Stimulated activated CD8-positive, alpha-beta memory T cell treated with anti-CD3 and anti-CD28 coated beads, Interleukin-4, amount 100 ng/mL, for 1 hour (primary cell): Measurements from ENCODE around the gene NTRK2.

ENCODE experiments used
- DNase-seq, 2 donors: peaks; one replicate each; pipeline ENCODE4 v3.0.0-alpha.2; 2020; ENCODE audit warnings: low read depth in 2 of 2, low spot score in 1 of 2

The NTRK2 gene

DNA sequence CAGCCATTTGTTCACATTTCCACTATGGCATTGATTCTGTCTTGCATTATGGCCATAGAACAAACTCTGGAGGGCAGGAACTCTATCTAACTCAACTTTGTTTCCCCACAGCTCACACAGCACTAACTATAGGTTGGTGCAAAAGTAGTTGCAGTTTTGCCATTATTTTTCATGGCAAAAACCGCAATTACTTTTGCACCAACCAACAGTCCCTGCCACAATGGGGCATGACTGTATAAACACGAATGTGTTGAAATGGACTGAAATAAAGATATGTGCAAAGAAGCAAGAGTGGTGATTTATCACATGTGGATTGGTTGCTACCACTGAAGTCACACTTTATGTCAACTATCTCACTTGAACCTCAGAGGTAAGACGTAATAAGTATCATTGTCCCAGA is 338.7 kb downstream of the NTRK2 start:
- no peak for DNase-seq

DNA sequence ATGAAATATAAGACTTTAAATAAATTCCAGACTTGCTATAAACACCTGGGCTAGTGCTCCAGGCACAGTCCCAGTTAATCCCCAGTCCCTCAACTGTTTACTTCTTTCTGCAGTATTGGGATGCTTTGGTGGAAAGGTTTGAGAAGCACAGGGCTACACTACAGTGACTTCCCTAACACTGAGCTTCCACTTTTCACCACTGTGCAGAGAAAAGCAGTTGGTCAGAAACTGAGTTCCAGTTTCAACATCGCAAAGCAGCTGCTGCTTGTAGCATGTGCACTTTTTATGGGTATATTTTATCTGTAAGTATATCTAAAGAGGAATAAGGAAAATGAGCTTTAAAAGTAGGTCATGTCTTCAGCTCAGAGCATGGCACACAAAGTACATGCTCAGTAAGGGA is 339.7 kb downstream of the NTRK2 start:
- DNase-seq, result no peak

DNA sequence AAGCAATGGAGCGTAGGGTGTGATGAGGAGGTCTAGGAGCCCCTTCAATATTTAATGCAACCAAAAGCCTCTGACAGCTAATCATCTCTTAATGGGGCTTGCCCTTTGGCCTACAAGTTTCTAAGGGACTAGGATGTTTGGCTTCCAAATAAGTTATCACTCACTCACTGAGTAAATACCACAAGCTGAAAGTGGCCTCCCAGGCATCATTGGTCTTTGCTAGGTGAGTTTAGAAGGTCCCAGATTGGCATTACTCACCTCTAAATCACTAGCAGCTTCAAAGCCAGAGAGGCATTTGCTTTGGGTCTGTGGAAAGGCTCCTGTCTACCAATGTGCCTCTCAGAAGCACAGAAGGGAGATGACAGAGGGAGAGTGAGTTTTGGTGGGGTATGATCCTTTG is 344.2 kb downstream of the NTRK2 start:
- DNase-seq, result no peak

DNA sequence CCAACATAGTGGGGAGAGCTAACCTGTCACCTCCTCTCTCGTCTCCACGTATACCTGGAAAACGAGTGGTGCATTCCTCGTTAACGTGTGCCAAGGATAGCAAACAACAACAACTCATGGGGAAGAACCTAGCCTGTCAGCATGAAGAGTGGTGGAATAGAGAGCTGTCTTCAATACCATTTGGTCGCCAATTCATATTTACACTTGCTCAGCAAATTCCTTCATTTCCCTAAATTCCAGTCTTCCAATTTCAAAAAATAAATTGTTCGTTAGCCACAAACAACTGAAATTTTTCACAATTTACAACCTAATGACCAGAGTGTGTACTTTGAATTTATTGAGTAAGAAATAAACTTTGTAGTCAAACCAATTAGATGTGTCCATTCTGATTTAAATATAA is 344.8 kb downstream of the NTRK2 start:
- no peak for DNase-seq

GRCh38 chr9:85016384-85017006 is 347.0 kb downstream of the NTRK2 start:
- DNase-seq, result no peak

- no peak for DNase-seq
Observed at GRCh38 chr9:85020791-85021190, 351.3 kb downstream of the NTRK2 start.

GRCh38 chr9:85021686-85022085 is 352.2 kb downstream of the NTRK2 start:
- DNase-seq, result no peak

- no peak for DNase-seq
Observed at GRCh38 chr9:85024374-85024773, 354.8 kb downstream of the NTRK2 start.

DNA sequence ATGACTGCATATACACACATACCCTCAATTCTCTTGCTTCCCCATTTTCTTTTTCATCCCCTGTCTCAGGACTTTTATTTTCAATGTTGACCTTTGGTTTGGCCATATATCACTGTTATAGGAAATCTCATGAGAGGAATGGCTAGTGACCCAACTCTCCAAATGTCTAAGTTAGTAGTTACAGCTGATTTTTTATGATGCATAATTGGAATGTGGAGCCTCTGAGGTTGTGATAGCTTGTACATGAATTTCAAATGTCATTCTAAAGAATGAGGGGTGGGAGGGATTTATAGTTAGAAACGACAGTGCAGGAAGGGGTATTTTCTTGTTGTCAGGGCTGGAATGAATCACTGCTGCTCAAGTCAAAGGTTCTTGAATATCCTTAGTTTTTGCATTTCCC is 356.1 kb downstream of the NTRK2 start:
- DNase-seq, result no peak

- DNase-seq, result no peak
Observed at GRCh38 chr9:85027870-85028269, 358.3 kb downstream of the NTRK2 start.

- no peak for DNase-seq
Observed at GRCh38 chr9:85030316-85030715, 360.8 kb downstream of the NTRK2 start.

DNA sequence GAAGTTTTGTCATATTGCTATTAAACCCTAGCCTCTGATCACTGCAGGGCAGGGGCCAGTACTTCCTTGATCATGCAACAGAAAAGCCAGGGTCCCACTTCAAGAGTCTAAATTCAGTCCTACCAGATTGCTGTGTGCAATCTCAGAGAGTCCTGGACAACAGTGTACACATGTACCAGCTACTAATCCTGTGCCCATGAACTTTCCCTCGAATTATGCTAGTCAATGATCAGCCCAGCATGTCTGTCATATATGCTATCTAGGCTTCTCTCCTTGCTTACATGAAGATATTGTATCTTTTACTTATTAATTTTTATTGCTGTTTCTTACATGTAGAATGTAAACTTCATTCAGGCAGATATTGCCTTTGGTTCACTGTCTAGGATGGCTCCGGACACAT is 367.0 kb downstream of the NTRK2 start:
- DNase-seq, result no peak

DNA sequence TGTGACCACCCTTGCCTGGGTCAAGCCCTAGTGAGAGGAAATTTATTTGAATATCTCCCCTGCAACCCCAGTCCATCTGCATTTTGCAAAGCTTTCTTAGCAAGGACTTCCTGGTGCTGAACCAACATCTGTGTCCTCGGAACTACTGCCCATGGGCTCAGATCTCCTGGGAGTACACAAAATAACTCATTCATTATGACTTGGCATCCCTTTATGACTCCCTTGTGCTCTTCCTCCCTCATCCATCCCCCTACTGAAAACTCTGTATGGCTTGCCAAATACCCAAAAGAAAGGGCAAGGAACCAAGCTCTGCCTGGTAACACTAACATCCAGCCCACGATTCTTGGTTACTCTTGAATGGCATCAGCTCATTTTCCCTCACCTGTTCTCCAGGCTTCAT is 368.5 kb downstream of the NTRK2 start:
- DNase-seq, result no peak

DNA sequence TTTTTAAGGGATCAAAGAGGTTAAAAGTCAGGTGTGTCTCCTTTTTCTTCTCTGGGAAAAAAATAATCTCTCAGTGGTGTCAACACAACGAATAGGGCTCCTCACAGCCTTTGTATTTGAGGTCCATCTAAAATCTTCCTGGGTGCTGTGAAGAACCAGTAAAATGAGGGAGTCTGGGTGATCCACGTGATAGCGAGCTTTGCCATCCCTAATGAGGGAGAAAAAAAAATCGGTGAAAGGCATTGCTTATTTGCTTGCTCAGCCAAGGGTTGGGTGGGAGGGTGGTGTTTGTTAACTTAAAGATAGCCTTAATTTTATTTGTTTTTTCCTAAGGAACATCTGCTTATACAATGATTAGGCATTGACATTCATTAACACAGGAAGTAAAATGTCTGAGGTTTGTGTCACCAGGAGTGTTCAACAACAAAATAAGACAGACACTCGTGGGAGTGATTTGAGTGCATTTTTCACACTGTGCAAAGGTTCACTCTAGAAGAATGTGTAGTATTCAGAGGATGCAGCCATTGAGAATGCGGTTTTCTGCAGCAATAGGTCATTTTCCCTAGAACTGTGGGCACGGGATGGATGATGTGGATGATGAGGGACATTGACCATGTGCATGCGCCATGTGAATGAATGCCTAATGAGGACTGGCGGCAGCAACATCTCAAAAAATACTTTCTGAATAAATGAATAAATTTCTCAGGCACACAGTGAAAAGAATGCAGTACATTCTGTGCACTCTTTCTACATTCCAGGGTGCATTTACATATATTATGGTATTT is 369.5 kb downstream of the NTRK2 start:
- no peak for DNase-seq

DNA sequence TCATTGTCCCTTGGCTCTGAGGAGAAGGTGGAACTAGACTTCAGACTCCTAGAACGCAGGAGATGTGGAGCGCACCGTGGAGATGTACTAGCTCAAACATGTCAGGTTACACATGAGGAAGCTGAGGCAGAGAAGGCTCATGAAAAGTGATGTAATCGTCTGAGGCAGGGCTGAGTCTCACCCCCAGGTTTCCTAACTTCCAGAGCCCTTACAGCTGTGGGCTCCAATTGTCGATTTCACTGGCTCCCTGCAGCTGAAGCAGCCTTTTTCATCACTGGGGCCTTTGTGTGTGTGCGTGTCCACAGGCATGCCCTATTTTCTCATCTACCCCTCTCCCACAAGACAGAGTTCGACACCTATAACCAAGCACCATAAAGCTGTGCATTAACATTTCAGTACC is 370.6 kb downstream of the NTRK2 start:
- no peak for DNase-seq

DNA sequence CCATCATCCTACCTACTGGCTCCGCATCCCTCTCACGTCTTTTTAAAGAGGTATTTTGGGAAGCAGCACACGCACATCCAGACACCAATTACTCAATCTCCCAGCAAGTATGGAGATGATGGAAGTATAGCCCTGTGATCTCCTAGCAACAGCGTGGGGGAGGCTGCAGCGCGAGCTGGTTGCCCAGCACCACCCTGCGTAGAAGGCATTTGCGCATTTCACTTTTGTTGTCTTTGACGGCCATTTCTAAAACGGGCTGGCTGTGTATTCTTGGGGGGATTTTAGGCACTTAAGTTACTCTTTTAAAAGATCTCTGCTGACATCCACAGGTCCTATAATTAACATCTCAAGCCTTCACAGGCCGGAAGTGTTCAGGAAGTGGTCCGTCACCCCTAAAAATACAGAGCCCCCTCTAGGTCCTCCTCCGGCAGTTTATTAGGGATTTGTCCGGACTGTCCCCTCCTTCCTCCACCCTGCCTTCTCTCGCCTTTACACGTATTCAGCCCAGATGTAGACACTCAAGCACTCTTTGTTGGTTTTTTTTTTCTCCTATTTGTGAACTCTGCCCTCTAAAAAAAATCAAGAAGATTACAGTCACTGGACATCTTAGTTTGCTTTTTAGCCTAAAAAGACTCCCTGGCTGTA is 371.4 kb downstream of the NTRK2 start:
- DNase-seq, result no peak

DNA sequence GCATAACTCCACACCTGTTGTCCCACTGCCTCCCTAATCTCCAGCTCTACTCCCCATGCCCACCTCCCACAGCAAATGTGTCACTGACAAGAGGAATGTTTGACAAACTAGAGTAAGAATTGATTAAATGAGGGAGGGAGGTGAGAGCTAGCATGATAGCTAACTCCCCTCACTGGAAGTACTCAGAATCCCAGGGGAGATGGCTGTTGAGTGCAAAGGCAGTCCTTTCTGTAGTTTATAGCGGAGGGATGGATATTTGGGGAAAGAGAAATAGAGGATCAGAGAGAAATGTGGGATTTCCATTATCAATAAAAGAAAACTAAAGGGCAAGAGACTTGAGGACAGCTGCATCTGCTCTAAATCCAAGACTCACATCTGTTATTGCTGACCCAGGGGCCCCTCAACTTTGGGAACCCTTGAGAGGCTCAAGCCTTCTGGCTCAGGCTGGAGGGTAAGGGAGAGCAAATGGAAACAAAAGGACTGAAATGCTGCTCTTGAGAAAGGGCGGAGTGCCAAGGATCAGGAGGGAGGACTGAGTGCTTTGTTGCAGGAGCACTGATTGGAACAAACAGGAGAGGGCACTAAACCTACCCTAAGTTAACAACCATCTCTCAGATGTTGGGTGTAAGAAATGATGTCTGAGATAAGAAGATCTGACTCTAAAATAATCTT is 372.1 kb downstream of the NTRK2 start:
- no peak for DNase-seq

DNA sequence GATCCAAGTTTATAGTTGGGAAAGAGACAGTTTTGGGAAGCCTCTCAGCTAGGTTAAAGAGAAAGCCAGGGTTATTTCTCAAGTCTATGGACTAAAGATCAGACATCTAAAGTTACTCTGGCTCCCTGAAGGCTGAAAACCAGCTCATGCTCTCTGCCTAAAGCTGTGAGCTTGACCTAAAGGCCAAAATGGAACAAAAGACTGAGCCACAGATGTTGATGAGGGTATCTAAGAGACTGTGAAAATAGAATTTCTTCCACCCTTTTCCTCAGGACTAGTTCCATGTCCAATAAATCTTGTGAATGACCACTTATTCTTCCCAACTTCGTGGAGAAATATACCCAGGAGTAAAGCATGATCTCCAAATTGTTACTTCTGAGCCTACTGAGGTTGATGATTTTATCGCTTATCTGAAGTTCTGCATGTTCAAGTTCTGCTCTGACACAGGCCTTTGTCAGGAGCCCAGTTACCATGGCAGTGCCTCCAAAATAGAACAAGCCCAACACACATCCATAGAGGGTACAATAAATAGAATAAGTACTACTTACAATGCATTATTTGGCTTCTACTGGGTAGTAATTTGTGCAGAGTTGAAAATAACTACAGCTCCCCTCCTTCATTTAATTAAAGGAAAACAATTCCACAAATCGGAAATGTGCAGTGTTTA is 373.6 kb downstream of the NTRK2 start:
- DNase-seq, result no peak

GRCh38 chr9:85045271-85045670 is 375.7 kb downstream of the NTRK2 start:
- DNase-seq, result no peak

DNA sequence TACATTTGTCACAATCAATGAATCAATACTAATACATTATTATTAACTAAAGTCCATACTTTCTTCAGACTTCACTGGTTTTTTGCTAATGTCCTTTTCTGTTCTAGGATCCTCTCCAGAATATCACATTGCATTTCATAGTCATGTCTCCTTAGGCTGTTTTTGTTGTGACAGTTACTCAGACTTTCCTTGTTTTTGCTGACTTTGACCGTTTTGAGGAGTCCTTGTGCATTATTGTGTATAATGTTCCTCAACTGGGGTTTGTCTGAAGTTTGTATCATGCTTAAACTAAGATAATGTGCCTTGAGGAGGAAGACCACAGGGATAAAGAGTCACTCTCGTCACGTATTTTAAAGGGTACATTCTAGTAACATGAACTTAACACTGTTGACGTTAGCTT is 376.9 kb downstream of the NTRK2 start:
- no peak for DNase-seq

DNA sequence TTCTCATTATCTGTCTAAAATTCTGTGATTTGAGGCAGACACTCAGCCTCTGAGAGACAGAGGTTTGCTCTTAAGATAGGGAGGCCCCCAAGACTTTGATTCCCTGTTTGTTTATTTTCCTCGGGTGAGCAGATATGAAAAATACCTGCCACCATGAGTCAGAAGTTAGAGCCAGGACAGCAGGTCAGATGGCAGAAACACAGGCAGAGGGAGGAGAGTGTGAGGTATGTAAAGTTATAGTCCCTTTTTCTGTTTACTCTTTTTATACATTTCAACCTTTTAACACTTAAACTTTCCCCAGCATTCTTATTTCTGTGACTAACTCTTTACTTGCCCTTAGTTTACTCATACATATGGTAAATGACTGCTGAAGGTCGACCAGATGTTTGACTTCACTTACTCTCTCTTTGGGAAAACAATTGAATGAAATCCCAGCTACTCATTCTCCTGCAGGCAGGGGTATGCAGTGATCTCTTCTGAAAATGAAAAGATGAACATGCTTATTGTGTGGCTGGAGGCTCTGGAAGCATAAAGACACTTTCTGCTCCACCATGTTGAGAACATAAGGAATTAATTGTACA is 383.8 kb downstream of the NTRK2 start:
- DNase-seq, result no peak
